Epidermal melanocyte (primary cell): Measurements from ENCODE around the gene MISP.

Experiments
- DNase-seq: peaks from one replicate; pipeline ENCODE4 v3.0.0; 2011; ENCODE audit warnings: low spot score; ENCODE audit not compliant: insufficient read length

Gene MISP

DNA sequence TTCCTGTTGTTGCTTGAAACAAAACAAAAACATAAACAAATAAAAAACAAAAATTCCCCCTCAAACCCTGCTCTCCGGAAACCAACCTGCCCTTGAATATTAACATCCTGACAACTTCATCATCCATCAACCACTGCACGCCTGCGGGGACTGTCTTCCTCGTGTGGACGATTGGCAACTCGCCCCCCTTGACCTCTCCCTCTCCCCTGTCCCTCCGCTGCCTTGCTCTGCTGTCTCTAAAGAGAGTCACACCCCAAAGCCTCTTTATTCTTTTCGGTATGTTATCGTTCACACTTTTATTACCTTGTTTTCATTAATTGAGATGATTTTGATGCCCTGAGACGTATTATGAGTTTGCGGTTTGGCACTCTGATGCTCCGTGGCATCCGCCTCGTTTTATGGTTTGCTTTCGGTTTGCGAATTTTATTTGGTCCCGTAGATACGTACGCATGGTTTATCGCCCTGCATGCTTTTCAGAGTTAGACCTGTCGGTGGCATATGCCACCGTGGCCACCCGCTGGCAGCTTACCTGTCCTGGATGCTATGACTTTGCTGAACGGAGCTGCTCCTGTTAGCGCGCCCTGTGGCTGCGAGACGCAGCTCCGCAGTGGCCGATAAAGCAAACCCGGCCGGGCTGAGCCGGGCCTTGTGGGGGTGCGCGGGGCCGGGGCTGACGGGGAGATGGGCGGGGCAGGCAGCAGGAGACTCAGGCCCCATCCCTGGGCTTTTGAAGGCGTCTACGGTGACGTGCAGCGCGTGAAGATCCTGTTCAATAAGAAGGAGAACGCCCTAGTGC is 56.9 kb downstream of the MISP start:
- DNase-seq = peak; percentile 28

- DNase-seq = no peak
Measured at GRCh38 chr19:808423-808775, 57.5 kb downstream of the MISP start.

DNA sequence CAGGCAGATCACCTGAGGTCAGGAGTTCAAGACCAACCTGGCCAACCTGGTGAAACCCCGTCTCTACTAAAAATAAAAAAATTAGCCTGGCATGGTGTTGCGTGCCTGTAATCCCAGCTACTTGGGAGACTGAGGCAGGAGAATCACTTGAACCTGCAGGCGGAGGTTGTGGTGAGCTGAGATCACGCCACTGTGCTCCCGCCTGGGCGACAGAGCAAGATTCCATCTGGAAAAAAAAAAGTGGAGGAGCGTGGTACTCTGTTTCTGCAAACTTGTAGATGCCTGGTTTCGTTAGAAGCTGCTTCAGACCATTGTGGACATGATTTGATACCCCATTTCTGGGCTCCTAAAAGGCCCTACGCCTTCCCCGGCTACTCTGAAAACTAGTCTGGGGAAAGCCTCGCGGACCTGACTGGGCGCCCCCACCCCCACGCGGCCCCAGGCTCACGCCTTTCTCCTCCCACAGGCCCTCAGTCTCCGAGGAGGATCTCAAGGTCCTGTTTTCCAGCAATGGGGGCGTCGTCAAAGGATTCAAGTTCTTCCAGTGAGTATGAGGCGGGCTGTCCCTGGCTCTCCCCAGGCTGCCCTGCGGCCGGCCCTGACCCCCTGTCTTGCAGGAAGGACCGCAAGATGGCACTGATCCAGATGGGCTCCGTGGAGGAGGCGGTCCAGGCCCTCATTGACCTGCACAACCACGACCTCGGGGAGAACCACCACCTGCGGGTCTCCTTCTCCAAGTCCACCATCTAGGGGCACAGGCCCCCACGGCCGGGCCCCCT is 59.4 kb downstream of the MISP start:
- peak; percentile 21 for DNase-seq

DNA sequence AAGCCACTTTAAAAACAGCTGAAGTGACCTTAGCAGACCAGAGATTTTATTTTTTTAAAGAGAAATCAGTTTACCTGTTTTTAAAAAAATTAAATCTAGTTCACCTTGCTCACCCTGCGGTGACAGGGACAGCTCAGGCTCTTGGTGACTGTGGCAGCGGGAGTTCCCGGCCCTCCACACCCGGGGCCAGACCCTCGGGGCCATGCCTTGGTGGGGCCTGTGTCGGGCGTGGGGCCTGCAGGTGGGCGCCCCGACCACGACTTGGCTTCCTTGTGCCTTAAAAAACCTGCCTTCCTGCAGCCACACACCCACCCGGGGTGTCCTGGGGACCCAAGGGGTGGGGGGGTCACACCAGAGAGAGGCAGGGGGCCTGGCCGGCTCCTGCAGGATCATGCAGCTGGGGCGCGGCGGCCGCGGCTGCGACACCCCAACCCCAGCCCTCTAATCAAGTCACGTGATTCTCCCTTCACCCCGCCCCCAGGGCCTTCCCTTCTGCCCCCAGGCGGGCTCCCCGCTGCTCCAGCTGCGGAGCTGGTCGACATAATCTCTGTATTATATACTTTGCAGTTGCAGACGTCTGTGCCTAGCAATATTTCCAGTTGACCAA is 60.1 kb downstream of the MISP start:
- peak; percentile 16 for DNase-seq

DNA sequence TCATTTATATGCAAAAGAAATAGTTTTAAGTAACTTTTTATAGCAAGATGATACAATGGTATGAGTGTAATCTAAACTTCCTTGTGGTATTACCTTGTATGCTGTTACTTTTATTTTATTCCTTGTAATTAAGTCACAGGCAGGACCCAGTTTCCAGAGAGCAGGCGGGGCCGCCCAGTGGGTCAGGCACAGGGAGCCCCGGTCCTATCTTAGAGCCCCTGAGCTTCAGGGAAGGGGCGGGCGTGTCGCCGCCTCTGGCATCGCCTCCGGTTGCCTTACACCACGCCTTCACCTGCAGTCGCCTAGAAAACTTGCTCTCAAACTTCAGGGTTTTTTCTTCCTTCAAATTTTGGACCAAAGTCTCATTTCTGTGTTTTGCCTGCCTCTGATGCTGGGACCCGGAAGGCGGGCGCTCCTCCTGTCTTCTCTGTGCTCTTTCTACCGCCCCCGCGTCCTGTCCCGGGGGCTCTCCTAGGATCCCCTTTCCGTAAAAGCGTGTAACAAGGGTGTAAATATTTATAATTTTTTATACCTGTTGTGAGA is 60.7 kb downstream of the MISP start:
- DNase-seq = peak; percentile 22

GRCh38 chr19:812049-812746 is 61.3 kb downstream of the MISP start:
- no peak for DNase-seq

- DNase-seq = no peak
Measured at GRCh38 chr19:812747-813218, 61.9 kb downstream of the MISP start.

GRCh38 chr19:813219-814151 is 62.6 kb downstream of the MISP start:
- DNase-seq = peak; percentile 23
